ENCODE results near the gene BPIFA1. TPM values are rescaled to one million over a fixed set of nuclear protein-coding genes. Genes with fewer than 3 reads are reported as not detected.

Gene BPIFA1
- total RNA-seq, 1 experiment from 2014 or later: not detected

GRCh38 chr20:33263784-33264183 lies 28.0 kb downstream of the BPIFA1 start (continued):
- TF ChIP-seq, protein P1, sequence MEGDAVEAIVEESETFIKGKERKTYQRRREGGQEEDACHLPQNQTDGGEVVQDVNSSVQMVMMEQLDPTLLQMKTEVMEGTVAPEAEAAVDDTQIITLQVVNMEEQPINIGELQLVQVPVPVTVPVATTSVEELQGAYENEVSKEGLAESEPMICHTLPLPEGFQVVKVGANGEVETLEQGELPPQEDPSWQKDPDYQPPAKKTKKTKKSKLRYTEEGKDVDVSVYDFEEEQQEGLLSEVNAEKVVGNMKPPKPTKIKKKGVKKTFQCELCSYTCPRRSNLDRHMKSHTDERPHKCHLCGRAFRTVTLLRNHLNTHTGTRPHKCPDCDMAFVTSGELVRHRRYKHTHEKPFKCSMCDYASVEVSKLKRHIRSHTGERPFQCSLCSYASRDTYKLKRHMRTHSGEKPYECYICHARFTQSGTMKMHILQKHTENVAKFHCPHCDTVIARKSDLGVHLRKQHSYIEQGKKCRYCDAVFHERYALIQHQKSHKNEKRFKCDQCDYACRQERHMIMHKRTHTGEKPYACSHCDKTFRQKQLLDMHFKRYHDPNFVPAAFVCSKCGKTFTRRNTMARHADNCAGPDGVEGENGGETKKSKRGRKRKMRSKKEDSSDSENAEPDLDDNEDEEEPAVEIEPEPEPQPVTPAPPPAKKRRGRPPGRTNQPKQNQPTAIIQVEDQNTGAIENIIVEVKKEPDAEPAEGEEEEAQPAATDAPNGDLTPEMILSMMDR (IDR thresholded peaks at IDR 0.05): no peak
- TF ChIP-seq FOXP4 (CRISPR knock-in tag; IDR thresholded peaks at IDR 0.05) (no peak), PRDM15 (CRISPR knock-in tag; IDR thresholded peaks at IDR 0.05) (no peak), TCF7 (CRISPR knock-in tag; IDR thresholded peaks at IDR 0.05; ENCODE audit: low read depth) (no peak), PRRX2 (CRISPR knock-in tag; IDR thresholded peaks at IDR 0.05) (no peak), ZNF138 (CRISPR knock-in tag; conservative IDR thresholded peaks at IDR 0.05) (no peak)

DNA sequence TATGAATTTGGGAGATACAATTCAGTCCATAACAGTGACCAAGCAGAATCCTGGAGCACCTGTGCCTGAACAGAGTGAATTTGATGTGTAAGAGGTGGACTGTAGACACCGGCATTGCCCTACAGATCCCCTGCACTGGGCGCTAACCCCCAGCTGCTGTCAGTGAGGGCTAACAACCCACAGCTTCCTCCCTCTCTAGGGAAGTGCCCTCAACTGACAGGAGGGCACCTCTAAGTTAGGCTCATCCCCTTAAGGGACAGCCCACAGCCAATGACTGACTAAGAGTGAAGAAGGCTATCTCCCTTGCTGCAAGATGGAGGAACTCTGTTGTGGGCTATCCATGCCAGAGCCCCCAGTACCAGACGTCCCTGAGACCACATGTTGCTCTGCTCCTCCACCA lies 31.9 kb downstream of the BPIFA1 start:
- ATAC-seq (no peak), DNase-seq (ENCODE audit: low spot score) (no peak)
- CTCF ChIA-PET: no interaction called here
- H3K9me3 Mint-ChIP-seq: no peaks in the 10 kb centered on the region
- H3K36me3 Mint-ChIP-seq: no peaks in the 10 kb centered on the region
- no peaks in the 10 kb centered on the region for H3K4me1 Mint-ChIP-seq
- no peak for TF ChIP-seq RORB (CRISPR knock-in tag; IDR thresholded peaks at IDR 0.05)
- no peak for TF ChIP-seq ZNF671 (CRISPR knock-in tag; IDR thresholded peaks at IDR 0.05)
- TF ChIP-seq, protein P2, sequence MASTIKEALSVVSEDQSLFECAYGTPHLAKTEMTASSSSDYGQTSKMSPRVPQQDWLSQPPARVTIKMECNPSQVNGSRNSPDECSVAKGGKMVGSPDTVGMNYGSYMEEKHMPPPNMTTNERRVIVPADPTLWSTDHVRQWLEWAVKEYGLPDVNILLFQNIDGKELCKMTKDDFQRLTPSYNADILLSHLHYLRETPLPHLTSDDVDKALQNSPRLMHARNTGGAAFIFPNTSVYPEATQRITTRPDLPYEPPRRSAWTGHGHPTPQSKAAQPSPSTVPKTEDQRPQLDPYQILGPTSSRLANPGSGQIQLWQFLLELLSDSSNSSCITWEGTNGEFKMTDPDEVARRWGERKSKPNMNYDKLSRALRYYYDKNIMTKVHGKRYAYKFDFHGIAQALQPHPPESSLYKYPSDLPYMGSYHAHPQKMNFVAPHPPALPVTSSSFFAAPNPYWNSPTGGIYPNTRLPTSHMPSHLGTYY (CRISPR knock-in tag; IDR thresholded peaks at IDR 0.05): no peak
- TF ChIP-seq, protein P3, sequence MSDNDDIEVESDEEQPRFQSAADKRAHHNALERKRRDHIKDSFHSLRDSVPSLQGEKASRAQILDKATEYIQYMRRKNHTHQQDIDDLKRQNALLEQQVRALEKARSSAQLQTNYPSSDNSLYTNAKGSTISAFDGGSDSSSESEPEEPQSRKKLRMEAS (CRISPR knock-in tag; IDR thresholded peaks at IDR 0.05): no peak
- no peak for TF ChIP-seq ZNF281 (CRISPR knock-in tag; IDR thresholded peaks at IDR 0.05)
- no peak for TF ChIP-seq SOX15 (CRISPR knock-in tag; IDR thresholded peaks at IDR 0.05)
- no peak for TF ChIP-seq NFE2L1 (CRISPR knock-in tag; IDR thresholded peaks at IDR 0.05)
- TF ChIP-seq HMGA2 (CRISPR knock-in tag; IDR thresholded peaks at IDR 0.05): no peak
- TF ChIP-seq, protein P4, sequence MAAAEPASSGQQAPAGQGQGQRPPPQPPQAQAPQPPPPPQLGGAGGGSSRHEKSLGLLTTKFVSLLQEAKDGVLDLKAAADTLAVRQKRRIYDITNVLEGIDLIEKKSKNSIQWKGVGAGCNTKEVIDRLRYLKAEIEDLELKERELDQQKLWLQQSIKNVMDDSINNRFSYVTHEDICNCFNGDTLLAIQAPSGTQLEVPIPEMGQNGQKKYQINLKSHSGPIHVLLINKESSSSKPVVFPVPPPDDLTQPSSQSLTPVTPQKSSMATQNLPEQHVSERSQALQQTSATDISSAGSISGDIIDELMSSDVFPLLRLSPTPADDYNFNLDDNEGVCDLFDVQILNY (CRISPR knock-in tag; IDR thresholded peaks at IDR 0.05): no peak
- TF ChIP-seq CDX4 (CRISPR knock-in tag; IDR thresholded peaks at IDR 0.05; ENCODE audit: borderline replicate concordance): no peak
- TF ChIP-seq, protein P1 (IDR thresholded peaks at IDR 0.05): no peak
- no peak for TF ChIP-seq JUN (CRISPR knock-in tag; IDR thresholded peaks at IDR 0.05)
- TF ChIP-seq ZNF423 (CRISPR knock-in tag; IDR thresholded peaks at IDR 0.05): no peak
- no peak for TF ChIP-seq ZNF121 (CRISPR knock-in tag; IDR thresholded peaks at IDR 0.05)
- no peak for TF ChIP-seq ZNF263 (CRISPR knock-in tag; IDR thresholded peaks at IDR 0.05; ENCODE audit: low read depth)
- peaks cover 5% of the 10 kb centered on the region for H3K27me3 Mint-ChIP-seq (ENCODE audit: low read depth)
- POLR2A ChIA-PET: no interaction called here
- H3K4me3 Mint-ChIP-seq: no peak overlapping the region
- no peak overlapping the region for H3K27ac Mint-ChIP-seq
